GM18520 (cell line): ENCODE data around the gene ACOT7.

Experiments
- ATAC-seq: cut with Tn5 transposase; IDR thresholded peaks from one replicate; pipeline ENCODE4 v1.9.1; 2021; ENCODE audit not compliant: unreplicated experiment

ACOT7 gene

DNA sequence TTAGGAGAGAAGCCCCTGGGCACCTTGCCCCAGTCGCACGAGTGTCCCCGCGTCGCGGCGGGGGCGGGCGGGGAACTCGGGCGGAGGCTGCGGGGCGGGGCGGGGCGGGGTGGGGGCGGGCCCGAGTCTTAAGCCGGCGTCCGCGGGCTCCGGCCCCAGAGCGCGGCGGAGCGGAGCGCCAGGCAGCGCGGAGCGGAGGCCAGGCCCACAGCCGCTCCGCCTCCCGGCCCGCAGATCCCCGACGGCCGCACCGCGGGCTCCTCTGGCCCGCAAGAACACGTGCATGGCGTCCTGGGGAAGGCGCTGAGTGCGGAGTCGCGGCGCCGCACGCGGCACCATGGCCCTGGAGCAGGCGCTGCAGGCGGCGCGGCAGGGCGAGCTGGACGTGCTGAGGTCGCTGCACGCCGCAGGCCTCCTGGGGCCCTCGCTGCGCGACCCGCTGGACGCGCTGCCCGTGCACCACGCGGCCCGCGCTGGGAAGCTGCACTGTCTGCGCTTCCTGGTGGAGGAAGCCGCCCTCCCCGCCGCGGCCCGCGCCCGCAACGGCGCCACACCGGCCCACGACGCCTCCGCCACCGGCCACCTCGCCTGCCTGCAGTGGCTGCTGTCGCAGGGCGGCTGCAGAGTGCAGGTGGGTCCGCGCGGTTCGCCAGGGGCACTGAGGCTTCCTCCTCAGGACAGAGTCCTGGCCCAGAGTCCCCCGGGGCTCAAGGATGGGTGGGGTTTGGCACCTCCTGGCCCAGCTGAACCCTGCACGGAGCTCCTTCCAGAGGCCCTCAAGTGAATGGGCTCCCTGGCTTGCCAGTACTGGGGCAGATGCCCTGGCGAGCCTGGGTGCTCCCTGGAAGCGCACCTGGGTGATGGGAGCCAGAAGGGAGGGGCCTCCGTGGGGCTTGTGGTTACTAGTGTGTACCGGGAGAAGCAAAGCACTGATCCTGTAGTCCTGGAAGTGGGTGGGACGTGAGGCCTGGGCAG, 31.3 kb upstream of the ACOT7 start, which contains the start of gene ESPN:
Gene ESPN (plus strand): TSS at position 158 of the 975 bp plus-strand sequence. CDS start 180 bp downstream, at position 338.
- no peak for ATAC-seq

DNA sequence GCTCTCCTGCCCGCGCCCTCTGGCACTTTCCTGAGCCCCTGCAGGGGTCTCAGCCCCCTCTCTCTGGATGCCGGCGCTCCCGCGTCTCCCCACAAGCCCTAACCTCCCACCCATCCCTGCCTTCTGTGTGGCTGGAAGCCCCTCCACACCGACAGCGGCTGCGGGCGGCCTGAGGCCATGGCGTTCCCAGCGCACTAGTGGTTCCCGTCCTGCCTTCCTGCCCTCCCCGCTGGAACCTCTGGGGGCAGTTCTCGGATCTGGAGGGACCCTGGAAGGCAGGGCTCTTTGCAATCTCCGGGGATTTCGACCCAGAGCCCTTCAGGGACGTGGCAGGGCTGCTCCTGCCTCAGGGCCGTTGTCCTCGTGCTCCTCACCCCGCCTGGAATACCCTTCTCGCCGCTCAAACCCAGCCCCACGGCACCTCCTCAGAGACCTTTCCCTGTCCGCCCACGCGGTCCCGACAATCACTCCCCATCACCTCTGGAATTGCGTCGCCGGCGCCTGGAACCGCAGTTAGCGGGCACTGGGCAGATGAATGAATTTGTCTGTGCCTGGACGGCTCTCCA, 30.5 kb upstream of the ACOT7 start:
- ATAC-seq, result no peak

DNA sequence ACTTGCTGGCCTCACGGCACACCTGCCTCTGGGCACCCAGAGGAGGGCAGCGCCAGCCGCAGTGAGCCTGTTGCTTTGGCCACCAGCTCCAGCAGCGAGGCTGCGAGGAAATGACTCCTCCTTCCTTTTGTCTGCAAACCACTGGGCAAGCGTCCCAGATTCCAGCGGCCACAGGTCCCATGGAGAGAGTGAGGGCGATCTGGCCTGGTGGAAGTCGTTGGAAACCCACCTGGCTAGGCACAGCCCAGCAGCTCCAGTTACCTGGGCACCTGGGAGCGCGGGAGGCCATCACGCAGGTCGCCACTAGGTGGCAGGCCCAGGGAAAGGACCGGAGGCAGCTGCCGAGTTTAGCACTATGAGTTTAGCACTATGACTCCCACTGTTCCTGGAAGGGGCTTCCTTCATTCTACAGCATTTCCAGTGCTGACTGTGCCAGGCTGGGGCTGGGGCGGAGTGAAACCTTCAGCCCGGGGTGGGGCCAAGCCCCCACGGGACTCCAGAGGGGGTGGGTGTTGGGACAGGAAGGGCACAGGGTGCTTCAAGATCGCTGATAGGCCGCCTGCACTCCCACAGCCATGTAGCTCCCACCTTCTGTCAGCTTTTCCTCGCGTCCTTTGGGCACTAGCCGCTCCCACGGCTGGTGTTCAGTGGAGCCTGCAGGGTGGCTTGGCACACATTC, 29.9 kb upstream of the ACOT7 start:
- ATAC-seq, result no peak

DNA sequence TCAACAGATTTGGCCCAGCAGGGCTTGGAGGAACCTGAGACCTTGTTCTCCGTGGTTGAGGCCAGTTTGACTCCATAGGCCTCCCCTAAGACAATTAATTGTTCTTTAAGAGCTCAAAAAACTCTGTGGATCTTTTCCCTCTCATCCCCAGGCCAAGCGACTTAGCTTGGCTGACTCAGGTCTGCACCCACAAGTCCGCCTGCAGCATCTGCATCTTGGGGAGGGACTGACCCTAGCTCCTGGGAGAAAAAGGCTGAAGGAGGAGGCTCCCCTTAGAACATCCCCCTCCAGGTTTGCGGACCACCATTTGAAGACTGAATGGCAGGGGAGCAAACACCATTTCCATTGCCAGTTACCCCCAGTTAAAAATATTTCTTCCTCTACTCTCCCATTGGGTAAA, 27.7 kb upstream of the ACOT7 start:
- ATAC-seq, result no peak

DNA sequence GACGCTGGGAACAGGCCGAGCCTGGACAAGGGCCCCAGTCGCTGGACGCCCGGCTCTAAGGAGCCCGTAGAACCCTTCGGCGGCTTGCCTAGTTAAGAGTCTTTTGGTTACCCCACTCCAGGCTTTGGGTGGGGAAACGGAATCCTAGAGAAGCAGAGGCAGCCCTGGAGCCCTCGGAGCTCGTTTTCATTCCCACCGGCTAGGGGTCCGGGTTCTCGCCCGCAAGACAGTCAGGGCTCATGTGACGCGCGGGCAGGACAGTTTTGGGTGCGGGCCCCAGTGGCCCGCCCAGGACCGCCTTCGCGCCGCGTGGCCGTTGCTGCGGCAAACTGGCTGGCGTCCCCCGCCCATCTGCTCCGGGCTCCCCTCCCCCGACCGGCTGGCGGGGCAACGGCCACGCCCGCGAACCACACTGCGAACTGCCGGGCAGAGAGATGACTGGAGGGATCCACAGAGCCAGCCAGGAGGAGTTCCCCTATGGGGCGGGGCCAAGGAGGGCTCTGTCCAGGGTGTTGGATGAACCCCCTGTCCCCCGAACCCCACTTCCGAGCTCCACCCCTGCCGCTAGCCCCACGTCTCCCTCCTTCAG, 27.0 kb upstream of the ACOT7 start:
- ATAC-seq, result no peak

DNA sequence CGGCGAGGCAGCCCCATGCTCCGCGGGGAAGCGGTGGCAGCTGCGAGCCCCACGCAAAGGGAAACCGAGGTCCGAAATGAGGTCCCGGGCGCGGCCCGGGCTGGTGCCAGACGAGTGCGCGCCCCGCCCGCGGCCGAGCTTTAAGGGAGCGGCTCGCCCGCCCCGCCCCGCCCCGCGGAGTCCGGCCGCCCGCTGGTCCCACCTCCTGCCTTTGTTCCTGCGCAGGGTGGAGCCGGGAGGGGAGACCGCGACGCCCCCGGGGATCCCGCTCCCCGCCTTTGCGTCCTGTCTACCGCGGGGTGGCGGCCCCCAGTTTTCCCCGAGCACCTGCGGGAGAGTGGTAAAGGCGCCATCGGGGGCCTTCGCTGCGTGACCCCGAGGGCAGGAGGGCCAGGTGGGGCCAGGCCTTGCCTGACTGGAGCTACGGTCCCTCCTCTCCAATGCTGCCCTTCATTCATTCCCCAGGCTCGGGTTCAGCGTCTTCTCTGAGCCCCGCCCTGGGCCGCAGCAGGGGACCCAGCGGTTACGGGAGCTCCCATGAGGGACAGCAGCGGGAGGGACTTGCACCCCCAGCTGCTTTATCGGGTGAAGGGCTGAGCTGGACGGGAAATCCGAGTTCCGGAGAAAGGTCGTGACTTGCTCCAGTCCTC, 26.4 kb upstream of the ACOT7 start, which contains the start of gene HES2:
Gene HES2 (minus strand): TSS at position 116 of the 650 bp plus-strand sequence. CDS start 99 bp downstream, at position 17.
- ATAC-seq, result no peak

DNA sequence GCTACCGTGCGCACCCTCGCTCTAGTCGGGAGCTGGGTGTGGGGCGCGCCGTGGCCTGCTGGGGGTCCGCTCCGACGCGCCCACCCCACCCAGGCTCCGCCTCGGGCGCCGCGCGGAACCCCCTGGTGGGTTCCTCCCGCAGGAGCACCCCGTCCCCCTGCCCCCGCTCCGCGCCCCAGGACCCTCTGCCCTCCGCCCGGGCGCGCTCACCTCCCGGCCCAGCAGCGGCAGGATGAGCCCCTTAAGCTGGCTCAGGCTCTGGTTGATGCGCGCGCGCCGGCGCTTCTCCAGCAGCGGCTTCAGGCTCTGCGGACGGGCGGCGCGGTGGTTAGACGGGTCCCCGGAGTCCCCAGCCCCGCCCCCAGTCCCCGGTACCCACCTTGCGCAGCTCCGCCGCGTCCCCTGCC, 25.8 kb upstream of the ACOT7 start:
- ATAC-seq, result no peak

DNA sequence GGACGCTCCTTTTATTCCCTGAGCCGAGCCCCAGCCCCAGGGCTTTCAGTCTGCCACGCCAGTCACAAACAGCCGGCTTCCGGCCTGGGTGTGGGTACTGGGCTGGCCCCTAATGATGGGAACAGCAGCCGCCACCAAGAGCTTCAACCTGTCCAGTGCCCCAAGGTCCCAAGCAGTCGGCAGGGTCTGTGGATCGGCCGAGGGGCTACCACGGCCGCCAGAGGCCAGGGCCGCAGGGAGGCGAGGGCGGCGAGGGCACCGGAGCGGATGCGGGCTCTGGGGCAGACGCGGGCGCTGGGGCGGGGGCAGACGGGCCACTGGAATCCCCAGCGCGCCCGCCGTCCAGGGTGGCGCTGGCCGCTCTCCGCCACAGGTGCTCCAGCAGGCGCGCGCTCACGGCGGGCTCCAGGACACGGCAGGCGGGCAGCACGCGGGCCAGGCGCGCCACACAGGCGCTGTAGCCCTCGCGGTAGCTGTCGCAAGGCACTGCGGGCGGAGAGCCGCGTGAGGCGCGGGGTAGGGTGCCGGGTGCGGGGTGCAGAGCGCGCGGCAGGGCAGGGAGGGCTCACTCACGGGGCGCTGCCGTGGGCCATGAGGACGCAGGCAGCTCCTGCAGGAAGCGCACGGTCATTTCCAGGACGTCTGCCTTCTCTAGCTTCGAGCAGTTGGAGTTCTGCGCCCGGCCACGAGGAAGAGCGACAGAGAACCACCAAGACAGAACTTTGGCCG, 25.3 kb upstream of the ACOT7 start:
- no peak for ATAC-seq

DNA sequence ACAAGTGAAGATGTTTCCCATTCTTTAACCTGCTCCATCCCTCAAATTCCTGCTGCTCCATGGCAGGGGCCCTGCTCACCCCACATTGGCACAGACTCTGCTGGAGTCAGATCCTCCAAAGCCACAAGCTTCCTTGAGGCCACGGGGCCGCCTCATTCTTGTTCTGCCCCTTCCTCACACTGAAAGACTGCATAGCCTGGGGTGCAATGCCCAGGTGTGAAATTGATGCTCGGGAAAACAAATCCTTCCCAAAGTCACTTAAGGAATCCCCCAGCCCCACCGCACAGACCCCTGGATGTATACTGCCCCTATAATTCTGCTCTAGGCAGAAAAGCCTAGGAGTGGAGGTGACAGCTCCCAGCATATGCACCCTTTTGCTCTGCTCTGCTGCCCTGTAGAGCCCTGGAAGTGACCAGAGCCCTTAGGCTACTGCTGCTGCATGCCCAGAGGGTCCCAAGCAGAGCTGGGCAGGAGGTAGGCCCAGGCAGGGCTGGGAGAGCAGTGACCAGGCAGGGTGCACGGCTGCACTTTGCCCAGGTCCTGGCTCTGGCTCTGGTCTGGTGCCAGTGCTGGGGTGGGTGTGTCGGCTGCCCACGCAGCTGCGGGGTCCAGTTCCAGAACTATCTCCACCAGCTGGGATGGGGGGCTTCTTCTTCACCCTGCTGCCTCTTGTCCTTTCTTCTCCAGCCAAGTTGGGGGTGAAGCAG, 24.5 kb upstream of the ACOT7 start:
- no peak for ATAC-seq

DNA sequence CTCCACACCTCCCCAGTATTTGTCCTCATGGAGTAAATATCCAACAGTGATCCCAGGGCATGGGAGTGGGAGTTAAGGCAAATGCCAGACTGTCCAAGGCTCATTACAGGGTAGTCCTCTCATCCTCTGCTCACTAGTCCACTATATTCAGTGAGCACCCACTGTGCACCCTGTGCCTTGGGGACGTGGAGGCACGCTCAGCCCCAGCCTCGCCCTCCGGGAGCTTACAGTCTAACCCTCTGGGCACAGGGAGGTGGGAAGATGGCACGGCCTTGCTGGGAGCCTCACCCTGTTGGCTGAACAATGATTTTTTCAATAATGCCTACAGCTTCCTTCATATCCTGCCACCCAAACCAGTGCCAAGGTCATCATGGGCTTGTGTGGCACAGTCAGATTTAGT, 23.3 kb upstream of the ACOT7 start:
- no peak for ATAC-seq

DNA sequence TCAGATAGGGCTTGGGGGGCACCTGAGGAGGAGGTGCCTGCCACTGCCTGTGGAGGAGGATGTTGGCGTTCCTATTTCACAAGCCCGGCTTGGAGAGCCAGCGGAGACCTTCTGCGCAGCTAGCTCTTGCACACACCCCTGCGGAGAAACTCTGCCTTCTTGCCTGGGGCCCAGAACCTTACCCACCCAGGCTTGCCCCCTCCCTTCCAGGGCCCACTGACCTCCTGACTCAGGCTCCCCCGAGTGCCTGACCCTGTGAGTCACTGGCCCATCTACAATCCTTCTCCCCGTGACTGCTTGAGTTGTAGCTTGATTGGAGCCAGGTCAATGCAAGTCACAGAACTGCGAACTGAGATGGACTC, 22.7 kb upstream of the ACOT7 start:
- ATAC-seq, result no peak

DNA sequence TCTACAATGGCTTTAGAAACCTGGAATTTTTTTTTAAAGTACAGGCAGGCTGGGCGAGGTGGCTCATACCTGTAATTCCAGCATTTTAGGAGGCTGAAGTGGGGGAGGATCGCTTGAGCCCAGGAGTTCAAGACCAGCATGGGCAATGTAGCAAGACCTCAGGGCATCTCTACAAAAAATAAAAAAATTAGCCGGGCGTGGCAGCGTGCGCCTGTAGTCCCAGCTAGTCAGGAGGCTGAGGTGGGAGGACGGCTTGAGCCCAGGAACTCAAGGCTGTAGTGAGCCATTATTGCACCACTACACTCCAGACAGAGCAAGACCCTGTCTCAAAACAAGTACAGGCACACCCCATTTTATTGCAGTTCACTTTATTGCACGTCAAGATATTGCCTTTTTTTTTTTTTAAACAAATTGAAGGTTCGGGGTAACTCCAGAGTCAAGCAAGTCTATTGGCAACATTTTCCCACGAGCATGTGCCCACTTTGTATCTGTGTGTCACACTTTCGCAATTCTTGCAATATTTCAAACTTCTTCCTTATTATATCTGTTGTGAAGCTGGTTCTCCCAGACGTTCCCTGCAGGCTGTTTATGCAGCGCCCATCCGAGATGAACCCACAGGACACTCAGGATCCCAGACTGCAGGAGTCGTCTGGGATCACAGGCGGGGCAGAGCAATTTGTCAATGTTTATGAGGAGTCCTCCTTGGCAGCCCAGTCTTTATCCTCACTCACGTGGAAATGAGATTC, 21.5 kb upstream of the ACOT7 start:
- no peak for ATAC-seq

DNA sequence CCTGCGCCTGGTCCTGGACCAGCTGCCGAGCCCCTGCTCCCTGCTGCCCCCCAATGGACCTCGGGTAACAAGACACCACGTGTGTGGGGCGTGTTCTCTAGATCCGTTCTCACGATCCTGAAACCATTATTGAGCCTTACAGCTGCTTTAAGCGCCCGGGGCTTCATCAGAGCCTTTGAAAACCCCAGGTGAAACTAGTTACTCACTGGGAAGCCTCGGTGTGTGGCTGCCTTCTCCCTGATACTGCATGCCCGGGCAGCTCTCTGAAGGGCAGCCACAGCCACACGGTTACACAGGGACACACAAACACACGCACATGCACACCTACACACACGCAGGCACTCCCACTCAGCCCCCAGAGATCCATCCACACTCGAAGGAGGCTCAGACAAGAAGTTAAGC, 20.9 kb upstream of the ACOT7 start:
- ATAC-seq, result no peak

DNA sequence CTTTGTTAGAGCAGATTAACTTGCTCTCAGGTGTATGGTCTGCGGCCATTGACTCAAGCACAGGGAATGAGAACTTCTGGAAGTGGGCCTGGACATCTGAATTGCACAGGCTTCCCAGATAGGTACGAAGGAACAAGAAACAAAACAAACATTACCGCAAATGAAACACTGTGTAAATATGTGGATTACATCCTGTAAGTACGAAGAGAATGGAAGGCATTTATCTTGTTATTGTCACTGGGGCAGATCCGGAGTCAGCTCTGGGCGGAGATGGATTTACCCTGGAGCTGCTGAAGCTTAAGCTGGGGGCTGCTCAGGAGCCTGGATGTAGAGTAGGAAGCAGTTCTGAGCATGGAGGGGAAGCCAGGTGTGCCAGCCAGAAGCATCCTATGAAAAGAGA, 19.3 kb upstream of the ACOT7 start:
- no peak for ATAC-seq

DNA sequence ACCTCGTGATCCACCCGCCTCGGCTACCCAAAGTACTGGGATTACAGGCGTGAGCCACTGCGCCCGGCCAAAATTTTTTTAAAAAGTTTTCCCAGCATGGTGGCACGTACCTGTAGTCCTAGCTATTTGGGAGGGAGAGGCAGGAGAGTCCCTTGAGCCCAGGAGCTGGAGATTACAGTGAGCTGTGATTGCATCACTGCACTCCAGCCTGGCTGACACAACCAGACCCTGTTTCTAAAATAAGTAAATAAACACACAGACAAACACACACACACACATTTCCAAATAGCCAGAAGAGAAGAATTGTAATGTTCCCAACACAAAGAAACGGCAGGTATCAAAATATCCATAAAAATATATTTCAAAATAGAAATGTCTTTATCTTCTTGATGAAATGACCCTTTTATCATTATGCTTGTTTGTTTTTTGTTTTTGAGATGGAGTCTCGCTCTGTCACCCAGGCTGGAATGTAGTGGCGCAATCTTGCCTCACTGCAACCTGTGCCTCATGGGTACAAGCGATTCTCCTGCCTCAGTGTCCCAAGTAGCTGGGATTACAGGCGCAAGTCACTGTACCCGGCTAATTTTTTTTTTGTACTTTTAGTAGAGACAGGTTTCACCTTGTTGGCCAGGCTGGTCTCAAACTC, 16.8 kb upstream of the ACOT7 start:
- ATAC-seq, result no peak

DNA sequence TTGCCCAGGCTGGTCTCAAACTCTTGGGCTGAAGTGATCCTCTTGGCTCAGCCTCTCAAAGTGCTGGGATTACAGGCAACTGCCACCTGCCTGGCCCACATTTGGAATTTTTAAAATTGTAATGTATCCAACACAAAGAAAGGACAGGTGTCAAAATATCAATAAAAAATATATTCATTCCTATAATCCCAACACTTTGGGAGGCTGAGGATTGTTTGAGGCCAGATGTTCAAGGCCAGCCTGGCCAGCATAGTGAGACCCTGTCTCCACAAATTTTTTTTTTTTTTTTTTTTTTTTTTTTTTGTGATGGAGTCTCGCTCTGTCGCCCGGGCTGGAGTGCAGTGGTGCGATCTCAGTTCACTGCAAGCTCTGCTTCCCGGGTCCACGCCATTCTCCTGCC, 16.2 kb upstream of the ACOT7 start:
- ATAC-seq, result no peak

DNA sequence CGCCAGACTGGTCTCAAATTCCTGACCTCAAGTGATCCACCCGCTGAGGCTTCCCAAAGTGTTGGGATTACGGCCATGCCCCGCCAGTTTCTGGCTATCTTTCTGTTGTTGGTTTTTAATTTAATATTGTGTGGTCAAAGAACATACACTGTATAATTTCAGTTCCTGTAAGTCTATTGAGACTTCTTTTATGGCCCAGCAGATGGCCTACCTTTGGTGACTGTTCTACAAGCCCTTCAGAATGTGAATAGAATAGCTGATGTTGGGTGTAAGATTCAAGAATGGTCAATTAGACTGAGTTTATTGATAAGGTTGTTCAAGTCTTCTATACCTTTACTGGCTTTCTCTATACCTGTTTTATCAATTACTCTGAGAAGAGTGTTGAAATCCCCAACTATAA, 15.5 kb upstream of the ACOT7 start:
- ATAC-seq, result no peak

DNA sequence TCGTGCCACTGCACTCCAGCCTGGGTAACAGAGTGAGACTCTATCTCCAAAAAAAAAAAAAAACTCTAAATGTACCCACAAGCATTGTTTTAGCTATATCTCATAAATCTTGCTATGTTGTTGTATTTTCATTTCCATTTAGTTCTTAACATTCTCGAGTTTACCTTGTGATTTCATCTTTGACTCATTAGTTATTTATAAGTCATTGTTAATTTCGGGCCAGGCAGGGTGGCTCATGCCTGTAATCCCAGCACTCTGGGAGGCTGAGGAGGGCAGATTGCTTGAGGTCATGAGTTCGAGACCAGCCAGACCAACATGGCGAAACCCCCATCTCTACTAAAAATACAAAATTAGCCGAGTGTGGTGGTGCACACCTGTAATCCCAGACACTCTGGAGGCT, 14.5 kb upstream of the ACOT7 start:
- no peak for ATAC-seq
